Omental fat pad (tissue), 4 donors: ENCODE data around the gene ACTR2. TPM values are rescaled to one million over a fixed set of nuclear protein-coding genes. Genes with fewer than 3 reads are reported as not detected.
"Not testable (repeated sequence)": the region's sequence is repeated elsewhere in the genome, so short reads cannot be mapped to it uniquely, and the experiment has no call there.

ENCODE experiments used
- ATAC-seq: fragments of 150-250 bp; one replicate; pipeline ENCODE4 v1.9.1; 2016; ENCODE audit warnings: mild to moderate bottlenecking, moderate library complexity; ENCODE audit not compliant: low FRiP score
- DNase-seq: peaks from one replicate; pipeline ENCODE4 v3.0.0-alpha.2; 2019; ENCODE audit warnings: low spot score
- total RNA-seq, 4 donors: library from RNA; depleted of rRNA; stranded (reverse); fragments of >200 nt; gene quantifications; one replicate each; pipeline ENCODE4 v1.1.0, GENCODE V29; 2016
- TF ChIP-seq, protein P1 (sequence below), 3 donors: fragments of 450-650 bp; IDR thresholded peaks; one replicate each; pipeline ENCODE4 v1.5.1; 2016 to 2017; ENCODE audit warnings: antibody characterized with exemption in 3 of 3, mild to moderate bottlenecking in 3 of 3, moderate library complexity in 2 of 3

Gene ACTR2
- total RNA-seq, 4 donors from 2014 or later: 56.4 to 115 (median 97.1) TPM

DNA sequence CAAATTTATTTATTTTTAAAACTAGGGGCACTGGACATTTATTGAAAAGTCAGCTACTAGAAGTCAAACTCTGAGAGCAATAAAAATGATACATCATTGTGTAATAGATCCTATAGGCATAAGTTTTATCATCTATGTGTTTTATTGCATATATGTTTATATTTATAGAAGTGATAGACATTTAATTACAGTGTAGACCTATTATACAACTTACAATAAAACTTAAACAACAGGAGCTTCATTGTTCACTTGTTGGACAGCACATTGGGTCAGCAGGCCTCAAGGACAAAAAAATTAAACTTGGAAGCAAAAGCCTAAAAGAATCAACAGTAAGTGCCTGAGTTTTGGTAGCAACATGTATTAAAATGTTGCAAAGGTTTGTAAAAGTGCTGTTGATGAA, 15.0 kb upstream of the ACTR2 start:
- DNase-seq (no peak), ATAC-seq (no peak)
- TF ChIP-seq, protein P1, sequence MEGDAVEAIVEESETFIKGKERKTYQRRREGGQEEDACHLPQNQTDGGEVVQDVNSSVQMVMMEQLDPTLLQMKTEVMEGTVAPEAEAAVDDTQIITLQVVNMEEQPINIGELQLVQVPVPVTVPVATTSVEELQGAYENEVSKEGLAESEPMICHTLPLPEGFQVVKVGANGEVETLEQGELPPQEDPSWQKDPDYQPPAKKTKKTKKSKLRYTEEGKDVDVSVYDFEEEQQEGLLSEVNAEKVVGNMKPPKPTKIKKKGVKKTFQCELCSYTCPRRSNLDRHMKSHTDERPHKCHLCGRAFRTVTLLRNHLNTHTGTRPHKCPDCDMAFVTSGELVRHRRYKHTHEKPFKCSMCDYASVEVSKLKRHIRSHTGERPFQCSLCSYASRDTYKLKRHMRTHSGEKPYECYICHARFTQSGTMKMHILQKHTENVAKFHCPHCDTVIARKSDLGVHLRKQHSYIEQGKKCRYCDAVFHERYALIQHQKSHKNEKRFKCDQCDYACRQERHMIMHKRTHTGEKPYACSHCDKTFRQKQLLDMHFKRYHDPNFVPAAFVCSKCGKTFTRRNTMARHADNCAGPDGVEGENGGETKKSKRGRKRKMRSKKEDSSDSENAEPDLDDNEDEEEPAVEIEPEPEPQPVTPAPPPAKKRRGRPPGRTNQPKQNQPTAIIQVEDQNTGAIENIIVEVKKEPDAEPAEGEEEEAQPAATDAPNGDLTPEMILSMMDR (IDR thresholded peaks at IDR 0.05): no peak

DNA sequence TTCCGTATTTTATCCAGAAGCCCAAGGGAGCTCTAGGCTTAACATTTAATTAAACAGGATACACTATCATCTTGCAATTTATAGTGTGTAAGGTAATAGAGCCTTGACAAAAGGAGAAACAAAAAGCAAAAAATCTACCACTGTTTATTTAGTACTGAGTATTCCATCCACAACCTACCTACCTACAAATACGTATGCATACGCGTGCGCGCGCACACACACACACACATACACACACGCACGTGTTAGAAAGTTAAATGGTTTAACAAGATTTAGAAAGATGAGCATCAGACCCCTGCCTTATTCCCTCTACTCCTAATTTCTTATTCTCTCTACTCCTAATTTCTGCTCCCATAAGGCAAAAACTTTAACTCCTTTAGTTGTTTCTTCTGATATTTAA, 14.6 kb upstream of the ACTR2 start:
- TF ChIP-seq, protein P1 (IDR thresholded peaks at IDR 0.05): no peak
- no peak for DNase-seq
- ATAC-seq: no peak

DNA sequence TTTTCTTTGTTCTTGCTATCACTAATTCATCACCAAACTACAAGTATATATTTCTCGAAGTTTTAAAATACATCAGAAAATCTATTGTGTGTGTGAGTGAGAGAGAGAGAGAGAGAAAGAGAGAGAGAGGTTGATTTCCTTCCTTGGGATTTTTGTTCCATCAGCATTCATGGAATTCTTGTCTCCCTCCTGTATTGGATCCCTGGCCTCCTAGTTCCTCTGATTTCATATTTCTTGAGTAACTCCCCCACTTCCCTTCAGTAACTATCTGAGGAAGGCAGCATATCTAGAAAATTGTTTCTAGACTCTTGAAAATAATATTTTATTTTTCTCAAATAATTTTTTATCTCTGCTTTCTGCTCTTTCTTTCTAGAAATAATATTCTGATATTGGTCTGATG, 13.3 kb upstream of the ACTR2 start:
- TF ChIP-seq, protein P1 (IDR thresholded peaks at IDR 0.05): no peak

DNA sequence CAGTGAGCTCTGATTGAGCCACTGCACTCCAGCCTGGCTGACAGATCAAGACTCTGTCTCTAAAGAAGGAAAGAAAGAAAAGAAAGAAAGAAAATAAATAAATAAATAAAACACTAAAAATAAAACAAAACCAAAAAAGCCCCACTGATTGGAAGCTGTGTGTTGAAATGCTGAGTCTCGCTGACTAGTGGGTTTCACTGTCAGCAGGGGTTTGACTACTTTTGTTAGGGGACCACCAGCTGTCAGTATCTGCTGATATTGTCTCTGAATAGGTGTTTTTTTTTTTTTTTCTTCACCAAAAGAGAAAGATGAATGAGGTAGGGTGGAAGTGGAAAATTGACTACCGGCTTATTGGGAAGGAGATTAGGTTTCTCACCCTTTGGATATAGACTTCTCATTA, 12.8 kb upstream of the ACTR2 start:
- no peak for DNase-seq
- no peak for ATAC-seq
- TF ChIP-seq, protein P1 (IDR thresholded peaks at IDR 0.05): no peak

More for the DNA sequence above, 13.3 kb upstream of the ACTR2 start:
- ATAC-seq (no peak), DNase-seq (no peak)

GRCh38 chr2:65215946-65216345, 11.7 kb upstream of the ACTR2 start:
- DNase-seq (no peak), ATAC-seq (no peak)
- TF ChIP-seq, protein P1 (IDR thresholded peaks at IDR 0.05): no peak

GRCh38 chr2:65220432-65221131, 7.0 kb upstream of the ACTR2 start:
- DNase-seq (no peak), ATAC-seq (no peak)
- TF ChIP-seq, protein P1 (IDR thresholded peaks at IDR 0.05): no peak

GRCh38 chr2:65221275-65221674, 6.4 kb upstream of the ACTR2 start:
- ATAC-seq, DNase-seq: not testable (repeated sequence)
